Progenitor cell of endocrine pancreas (in vitro differentiated cells): ENCODE results near the gene NCKAP5. TPM values are rescaled to one million over a fixed set of nuclear protein-coding genes. Genes with fewer than 3 reads are reported as not detected.

Source experiments
- DNase-seq: peaks from one replicate; pipeline ENCODE4 v3.0.0; 2021; ENCODE audit warnings: low spot score; ENCODE audit not compliant: unreplicated experiment
- H3K27ac Mint-ChIP-seq: 2 replicates; pipeline ENCODE4 v1.8.0; 2021; ENCODE audit warnings: mild to moderate bottlenecking, moderate library complexity, mixed read lengths
- H3K27me3 Mint-ChIP-seq: 2 replicates; pipeline ENCODE4 v1.8.0; 2021; ENCODE audit warnings: mixed read lengths
- H3K36me3 Mint-ChIP-seq: 2 replicates; pipeline ENCODE4 v1.8.0; 2022; ENCODE audit warnings: mixed read lengths; ENCODE audit not compliant: insufficient read depth
- H3K4me1 Mint-ChIP-seq: 2 replicates; pipeline ENCODE4 v1.8.0; 2021; ENCODE audit warnings: low read depth, mixed read lengths
- H3K4me3 Mint-ChIP-seq: 2 replicates; pipeline ENCODE4 v1.8.0; 2021; ENCODE audit warnings: low read depth, mild to moderate bottlenecking, moderate library complexity, mixed read lengths
- H3K9me3 Mint-ChIP-seq: 2 replicates; pipeline ENCODE4 v1.8.0; 2021; ENCODE audit warnings: low read depth, mixed read lengths
- total RNA-seq: library from RNA; stranded (reverse); gene quantifications from 2 replicates; pipeline ENCODE4 v1.2.1, GENCODE V29; 2021
- TF ChIP-seq, protein P1 (sequence below): fragments of 200-600 bp; sonication (generic); IDR thresholded peaks from one replicate; pipeline ENCODE4 v1.5.0; 2021; ENCODE audit warnings: antibody characterized with exemption, mild to moderate bottlenecking; ENCODE audit not compliant: unreplicated experiment

The NCKAP5 gene
- total RNA-seq, 1 donor from 2014 or later = 1.7 TPM

DNA sequence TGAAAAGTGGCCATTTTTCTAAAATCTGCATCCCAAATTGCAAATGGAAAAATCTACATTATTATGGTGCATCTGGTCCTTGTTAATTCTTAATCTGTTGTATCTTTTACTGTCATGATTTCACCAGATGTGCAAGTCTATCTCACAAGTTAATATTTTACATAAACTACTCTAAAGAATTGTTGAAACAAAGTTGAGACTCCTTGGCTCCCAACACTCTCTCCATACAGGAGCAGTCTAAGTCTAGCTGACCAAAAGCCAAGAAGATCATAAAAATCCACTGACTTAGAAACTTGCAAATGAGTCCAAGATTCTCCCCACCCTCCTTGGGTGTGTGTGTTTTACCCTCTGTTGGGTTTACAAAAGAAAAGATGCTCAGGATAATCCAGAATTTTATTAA is 85.1 kb downstream of the NCKAP5 start:
- peaks cover 2% of the 10 kb centered on the region for H3K4me1 Mint-ChIP-seq
- TF ChIP-seq, protein P1, sequence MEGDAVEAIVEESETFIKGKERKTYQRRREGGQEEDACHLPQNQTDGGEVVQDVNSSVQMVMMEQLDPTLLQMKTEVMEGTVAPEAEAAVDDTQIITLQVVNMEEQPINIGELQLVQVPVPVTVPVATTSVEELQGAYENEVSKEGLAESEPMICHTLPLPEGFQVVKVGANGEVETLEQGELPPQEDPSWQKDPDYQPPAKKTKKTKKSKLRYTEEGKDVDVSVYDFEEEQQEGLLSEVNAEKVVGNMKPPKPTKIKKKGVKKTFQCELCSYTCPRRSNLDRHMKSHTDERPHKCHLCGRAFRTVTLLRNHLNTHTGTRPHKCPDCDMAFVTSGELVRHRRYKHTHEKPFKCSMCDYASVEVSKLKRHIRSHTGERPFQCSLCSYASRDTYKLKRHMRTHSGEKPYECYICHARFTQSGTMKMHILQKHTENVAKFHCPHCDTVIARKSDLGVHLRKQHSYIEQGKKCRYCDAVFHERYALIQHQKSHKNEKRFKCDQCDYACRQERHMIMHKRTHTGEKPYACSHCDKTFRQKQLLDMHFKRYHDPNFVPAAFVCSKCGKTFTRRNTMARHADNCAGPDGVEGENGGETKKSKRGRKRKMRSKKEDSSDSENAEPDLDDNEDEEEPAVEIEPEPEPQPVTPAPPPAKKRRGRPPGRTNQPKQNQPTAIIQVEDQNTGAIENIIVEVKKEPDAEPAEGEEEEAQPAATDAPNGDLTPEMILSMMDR = no peak

DNA sequence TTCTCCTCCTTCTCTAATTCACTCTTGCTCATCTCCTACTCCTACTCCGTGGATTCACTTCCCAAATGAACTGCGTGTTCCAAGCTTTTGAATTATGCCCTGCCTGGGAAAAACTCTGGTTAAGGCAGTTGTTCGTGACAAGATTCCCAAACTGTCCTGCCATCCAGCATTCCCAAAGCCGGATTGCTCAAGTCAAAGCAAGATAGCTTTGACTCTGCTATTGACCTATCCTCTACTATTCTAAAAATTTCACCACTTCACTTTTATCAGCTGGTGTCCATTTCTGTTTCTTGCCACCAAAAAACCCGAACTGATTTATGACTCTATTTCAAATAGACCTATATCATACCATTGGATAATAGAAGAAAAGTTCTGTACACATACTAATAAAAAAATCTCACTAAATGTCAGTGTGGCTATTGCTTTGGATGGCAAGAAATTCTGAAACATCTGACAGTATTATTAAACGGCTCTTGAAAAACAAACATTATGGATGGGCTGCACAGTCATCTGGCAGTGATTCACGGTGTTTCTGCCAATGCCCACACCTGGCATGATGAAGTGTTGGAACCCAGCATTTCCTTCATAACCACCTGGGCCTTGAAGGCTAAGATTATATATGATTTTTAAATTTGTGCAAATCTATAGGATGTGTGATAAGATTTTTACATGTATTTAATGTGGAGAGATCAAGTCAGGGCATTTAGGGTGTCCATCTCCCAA is 87.4 kb downstream of the NCKAP5 start:
- peaks cover 4% of the 10 kb centered on the region for H3K27me3 Mint-ChIP-seq

More for the DNA sequence above, 85.1 kb downstream of the NCKAP5 start:
- Mint-ChIP-seq H3K27ac (no peak overlapping the region), H3K27me3 (peaks cover 2% of the 10 kb centered on the region), H3K36me3 (no peaks in the 10 kb centered on the region), H3K4me3 (no peak overlapping the region), H3K9me3 (peaks cover 7% of the 10 kb centered on the region)
- no peak for DNase-seq

DNA sequence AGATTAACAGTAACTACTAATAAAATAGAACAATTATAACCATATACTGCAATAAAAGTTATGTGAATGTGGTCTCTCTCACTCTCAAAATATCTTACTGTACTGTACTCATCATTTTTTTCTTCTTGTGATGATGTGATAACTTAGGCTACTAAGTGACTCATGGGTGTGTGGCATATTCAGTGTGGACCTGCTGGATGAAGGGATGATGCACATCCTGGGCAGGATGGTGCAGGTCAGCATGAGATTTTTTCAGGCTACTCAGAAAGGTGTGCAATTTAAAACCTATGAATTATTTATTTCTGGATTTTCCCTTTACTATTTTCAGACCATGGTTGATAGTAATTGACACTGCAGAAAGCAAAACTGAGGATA is 90.7 kb downstream of the NCKAP5 start:
- Mint-ChIP-seq H3K27ac (no peak overlapping the region), H3K4me3 (no peak overlapping the region), H3K4me1 (peaks cover 9% of the 10 kb centered on the region), H3K36me3 (no peaks in the 10 kb centered on the region), H3K9me3 (no peaks in the 10 kb centered on the region), H3K27me3 (peaks cover 4% of the 10 kb centered on the region)
- TF ChIP-seq, protein P1 = no peak
- no peak for DNase-seq

More for the DNA sequence above, 87.4 kb downstream of the NCKAP5 start:
- TF ChIP-seq, protein P1 = no peak
- no peaks in the 10 kb centered on the region for H3K36me3 Mint-ChIP-seq
- DNase-seq = no peak
- no peak overlapping the region for H3K4me3 Mint-ChIP-seq
- H3K9me3 Mint-ChIP-seq = peaks cover 2% of the 10 kb centered on the region
- H3K4me1 Mint-ChIP-seq = peaks cover 3% of the 10 kb centered on the region
- H3K27ac Mint-ChIP-seq = no peak overlapping the region

DNA sequence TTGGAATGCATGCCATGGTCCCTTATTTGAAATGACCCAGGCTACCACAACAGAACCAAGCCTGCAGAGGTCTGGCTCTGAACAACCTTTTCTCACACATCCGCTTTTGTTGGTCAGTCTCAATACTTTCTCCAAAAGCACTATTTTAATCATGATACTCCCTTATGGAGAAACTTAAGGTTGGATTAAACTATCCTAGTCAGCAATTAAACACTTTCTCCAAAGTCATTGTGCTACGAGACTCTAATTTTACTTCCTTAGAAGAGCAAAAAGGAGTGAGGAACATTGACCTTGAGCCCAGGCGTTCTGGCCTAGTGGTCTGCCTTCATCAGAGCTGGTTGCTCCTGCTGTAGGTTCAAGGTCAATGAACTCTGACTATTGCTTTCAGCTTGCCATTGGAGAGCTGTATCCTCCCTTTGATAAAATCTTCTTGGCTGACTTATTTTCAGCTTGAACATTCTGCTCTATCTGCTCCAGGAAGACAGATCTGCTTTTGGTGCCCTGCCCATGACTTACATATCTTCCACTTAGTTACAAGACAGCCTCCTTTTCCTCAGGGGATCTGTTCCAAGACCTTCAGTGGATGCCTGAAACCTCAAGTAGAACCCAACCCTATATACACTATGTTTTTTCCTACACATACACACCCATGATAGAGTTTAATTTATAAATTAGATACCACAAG is 91.2 kb downstream of the NCKAP5 start:
- TF ChIP-seq, protein P1 = no peak
- Mint-ChIP-seq H3K36me3 (no peaks in the 10 kb centered on the region), H3K27me3 (peaks cover 4% of the 10 kb centered on the region), H3K9me3 (no peaks in the 10 kb centered on the region), H3K27ac (no peak overlapping the region), H3K4me3 (no peak overlapping the region), H3K4me1 (peaks cover 9% of the 10 kb centered on the region)
- DNase-seq = no peak

DNA sequence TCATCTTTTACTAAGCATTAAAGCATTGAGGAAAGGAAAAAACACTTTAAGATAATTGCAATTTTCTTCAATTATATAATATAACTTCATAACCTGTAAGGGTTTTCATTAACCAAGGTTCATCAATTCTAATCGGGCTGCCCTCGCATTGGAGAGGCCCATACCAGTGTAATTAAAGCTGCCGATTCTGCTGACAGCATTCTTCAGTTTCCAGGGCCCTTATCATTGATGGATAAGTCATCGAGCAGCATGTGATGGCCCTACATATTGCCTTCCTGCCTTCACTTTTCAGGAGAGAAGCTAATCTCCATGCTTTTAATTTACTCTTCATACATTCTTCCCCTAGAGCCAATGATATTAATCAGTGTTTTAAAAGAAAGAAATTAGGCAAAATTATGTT is 92.0 kb downstream of the NCKAP5 start:
- DNase-seq = no peak
- H3K4me1 Mint-ChIP-seq = peaks cover 9% of the 10 kb centered on the region
- no peaks in the 10 kb centered on the region for H3K9me3 Mint-ChIP-seq
- no peak overlapping the region for H3K4me3 Mint-ChIP-seq
- peaks cover 4% of the 10 kb centered on the region for H3K27me3 Mint-ChIP-seq
- no peak overlapping the region for H3K27ac Mint-ChIP-seq
- no peaks in the 10 kb centered on the region for H3K36me3 Mint-ChIP-seq
- TF ChIP-seq, protein P1 = no peak
